ENCODE data around the gene HOATZ. TPM values are rescaled to one million over a fixed set of nuclear protein-coding genes. Genes with fewer than 3 reads are reported as not detected.

The HOATZ gene
- total RNA-seq, 4 donors from 2014 or later, result not detected

DNA sequence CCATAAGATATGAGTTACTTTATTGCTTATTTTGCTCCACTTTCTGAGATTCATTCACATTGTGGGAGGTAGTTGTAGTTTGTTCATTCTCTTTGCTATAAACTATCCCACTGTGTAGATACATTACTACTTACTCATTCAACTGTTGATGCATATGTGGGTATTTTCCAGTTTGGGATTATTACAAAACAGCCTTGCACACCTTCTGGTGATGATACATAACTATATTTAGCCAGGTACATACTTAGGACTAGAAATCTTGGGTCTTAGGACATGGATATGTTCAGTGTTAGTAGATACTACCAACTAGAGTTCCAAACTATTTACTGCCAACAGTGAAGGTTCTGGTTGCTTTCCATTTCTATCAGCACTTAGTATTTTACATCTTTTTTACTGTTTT, 40.1 kb upstream of the HOATZ start:
- Histone ChIP-seq H3K27ac (no peak overlapping the region), H3K4me1 (no peaks in the 10 kb centered on the region), H3K4me3 (no peak overlapping the region), H3K36me3 (no peaks in the 10 kb centered on the region), H3K27me3 (no peaks in the 10 kb centered on the region), H3K9me3 (no peaks in the 10 kb centered on the region)
- in situ Hi-C loops (cut with MboI; ENCODE audit: low pct_ligation_motif_present in 1 of 4, low pct_unique_long_range_greater_than_20kb in 1 of 4, low sequenced_read_pairs in 3 of 4) (loop anchor here in 1 of 4 donors (25.0 kb wide), 1 partner anchor 1012 kb away; no protein-coding TSS in a partner anchor), intact Hi-C loops (cut with DNase I; ENCODE audit: low total_unique reads) (no loop called here)
- TF ChIP-seq, protein P1, sequence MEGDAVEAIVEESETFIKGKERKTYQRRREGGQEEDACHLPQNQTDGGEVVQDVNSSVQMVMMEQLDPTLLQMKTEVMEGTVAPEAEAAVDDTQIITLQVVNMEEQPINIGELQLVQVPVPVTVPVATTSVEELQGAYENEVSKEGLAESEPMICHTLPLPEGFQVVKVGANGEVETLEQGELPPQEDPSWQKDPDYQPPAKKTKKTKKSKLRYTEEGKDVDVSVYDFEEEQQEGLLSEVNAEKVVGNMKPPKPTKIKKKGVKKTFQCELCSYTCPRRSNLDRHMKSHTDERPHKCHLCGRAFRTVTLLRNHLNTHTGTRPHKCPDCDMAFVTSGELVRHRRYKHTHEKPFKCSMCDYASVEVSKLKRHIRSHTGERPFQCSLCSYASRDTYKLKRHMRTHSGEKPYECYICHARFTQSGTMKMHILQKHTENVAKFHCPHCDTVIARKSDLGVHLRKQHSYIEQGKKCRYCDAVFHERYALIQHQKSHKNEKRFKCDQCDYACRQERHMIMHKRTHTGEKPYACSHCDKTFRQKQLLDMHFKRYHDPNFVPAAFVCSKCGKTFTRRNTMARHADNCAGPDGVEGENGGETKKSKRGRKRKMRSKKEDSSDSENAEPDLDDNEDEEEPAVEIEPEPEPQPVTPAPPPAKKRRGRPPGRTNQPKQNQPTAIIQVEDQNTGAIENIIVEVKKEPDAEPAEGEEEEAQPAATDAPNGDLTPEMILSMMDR (IDR thresholded peaks at IDR 0.05), result no peak
- TF ChIP-seq POLR2A (IDR thresholded peaks at IDR 0.05) (no peak), EP300 (IDR thresholded peaks at IDR 0.05; ENCODE audit: low read depth) (no peak), POLR2AphosphoS5 (IDR thresholded peaks at IDR 0.05) (no peak)
- DNase-seq, result no peak

DNA sequence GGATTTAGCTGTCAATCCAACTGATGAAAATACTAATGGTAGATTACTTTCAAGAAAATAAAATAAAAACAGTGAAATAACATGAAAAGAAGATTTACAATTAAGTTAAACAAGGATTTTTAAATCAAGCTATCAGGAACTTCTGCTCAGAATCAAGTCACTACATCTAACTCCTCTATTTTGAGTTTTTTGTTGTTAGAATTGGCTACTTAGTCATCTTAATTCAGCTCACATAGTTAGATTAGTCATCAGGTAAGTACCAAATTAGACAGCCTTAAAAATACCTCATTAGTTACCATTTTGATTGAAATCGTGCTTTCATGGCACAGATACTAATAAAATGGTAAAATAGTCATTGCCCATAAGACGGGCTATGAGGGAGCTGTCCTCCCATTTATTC, 38.2 kb upstream of the HOATZ start:
- H3K27me3 ChIP-seq, result no peaks in the 10 kb centered on the region
- H3K4me1 ChIP-seq, result no peaks in the 10 kb centered on the region
- 39 to 60% methylated on average over 1 to 2 of the region's 2 CpGs for WGBS, 2 donors (ENCODE audit: low coverage in 1 of 2)
- TF ChIP-seq POLR2A (IDR thresholded peaks at IDR 0.05), result no peak
- TF ChIP-seq POLR2AphosphoS5 (IDR thresholded peaks at IDR 0.05), result no peak
- TF ChIP-seq, protein P1 (IDR thresholded peaks at IDR 0.05), result no peak
- no peak for TF ChIP-seq EP300 (IDR thresholded peaks at IDR 0.05; ENCODE audit: low read depth)
- no peak overlapping the region for H3K27ac ChIP-seq
- intact Hi-C loops (cut with DNase I; ENCODE audit: low total_unique reads), result no loop called here
- in situ Hi-C loops (cut with MboI; ENCODE audit: low pct_ligation_motif_present in 1 of 4, low pct_unique_long_range_greater_than_20kb in 1 of 4, low sequenced_read_pairs in 3 of 4), result no loop called here
- no peak overlapping the region for H3K4me3 ChIP-seq
- no peaks in the 10 kb centered on the region for H3K36me3 ChIP-seq
- H3K9me3 ChIP-seq, result no peaks in the 10 kb centered on the region
- no peak for DNase-seq

DNA sequence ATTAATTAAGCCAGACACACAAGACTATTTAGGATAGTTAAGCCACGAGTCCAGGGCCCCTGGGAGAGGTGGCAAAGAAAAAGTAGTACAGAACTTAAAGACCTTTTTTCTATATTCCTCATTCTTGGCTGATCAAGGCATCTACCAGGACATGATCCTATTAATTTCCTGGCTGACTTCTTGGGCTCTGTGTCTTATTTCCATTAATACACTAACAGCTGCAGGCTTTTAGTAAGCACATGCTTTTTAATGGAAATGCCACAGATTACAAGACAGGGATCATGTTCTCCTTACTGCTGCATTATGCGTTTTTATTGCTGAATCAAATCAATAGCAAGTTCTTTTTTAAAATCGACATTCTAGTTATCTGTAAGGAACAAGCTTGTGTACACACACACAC, 37.6 kb upstream of the HOATZ start:
- intact Hi-C loops (cut with DNase I; ENCODE audit: low total_unique reads), result no loop called here
- 50 to 61% methylated on average over 3 of the region's 3 CpGs for WGBS, 2 donors (ENCODE audit: low coverage in 1 of 2)

DNA sequence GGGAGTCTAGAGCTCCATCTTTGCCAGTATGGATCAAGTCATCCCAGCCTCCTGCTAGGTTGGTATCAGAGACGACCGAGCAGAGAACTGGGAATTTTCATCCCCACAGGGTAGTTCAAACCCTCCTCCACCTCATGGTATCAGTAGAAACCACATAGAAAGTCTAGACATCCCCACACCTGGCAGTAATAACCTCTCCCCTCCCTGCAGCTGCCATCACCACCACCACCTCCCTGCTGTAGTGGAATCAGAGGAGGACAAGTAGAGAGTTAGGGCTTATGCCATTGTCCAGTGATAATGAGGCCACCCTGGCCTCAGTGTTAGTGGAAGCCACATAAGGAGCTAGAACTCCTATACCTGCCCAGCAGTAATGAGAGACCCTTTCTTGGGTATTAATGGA, 36.7 kb upstream of the HOATZ start:
- no peak for TF ChIP-seq POLR2AphosphoS5 (IDR thresholded peaks at IDR 0.05)
- TF ChIP-seq, protein P1 (IDR thresholded peaks at IDR 0.05), result no peak
- no peak for TF ChIP-seq EP300 (IDR thresholded peaks at IDR 0.05; ENCODE audit: low read depth)
- TF ChIP-seq POLR2A (IDR thresholded peaks at IDR 0.05), result no peak
- 92% methylated on average over 2 of the region's 2 CpGs; no CpG with 5 or more reads in 1 of the 2 donors for WGBS, 2 donors (ENCODE audit: low coverage in 1 of 2)

More for the DNA sequence above, 37.6 kb upstream of the HOATZ start:
- Histone ChIP-seq H3K4me3 (no peak overlapping the region), H3K4me1 (no peaks in the 10 kb centered on the region), H3K9me3 (no peaks in the 10 kb centered on the region), H3K27me3 (no peaks in the 10 kb centered on the region), H3K36me3 (no peaks in the 10 kb centered on the region), H3K27ac (no peak overlapping the region)
- DNase-seq, result no peak
- no peak for TF ChIP-seq POLR2AphosphoS5 (IDR thresholded peaks at IDR 0.05)
- TF ChIP-seq EP300 (IDR thresholded peaks at IDR 0.05; ENCODE audit: low read depth), result no peak
- TF ChIP-seq, protein P1 (IDR thresholded peaks at IDR 0.05), result no peak
- no peak for TF ChIP-seq POLR2A (IDR thresholded peaks at IDR 0.05)
- in situ Hi-C loops (cut with MboI; ENCODE audit: low pct_ligation_motif_present in 1 of 4, low pct_unique_long_range_greater_than_20kb in 1 of 4, low sequenced_read_pairs in 3 of 4), result no loop called here

More for the DNA sequence above, 36.7 kb upstream of the HOATZ start:
- Histone ChIP-seq H3K36me3 (no peaks in the 10 kb centered on the region), H3K27me3 (no peaks in the 10 kb centered on the region), H3K4me1 (no peaks in the 10 kb centered on the region), H3K4me3 (no peak overlapping the region), H3K27ac (no peak overlapping the region), H3K9me3 (peaks cover 1 to 2% of the 10 kb centered on the region in 2 donors)
- in situ Hi-C loops (cut with MboI; ENCODE audit: low pct_ligation_motif_present in 1 of 4, low pct_unique_long_range_greater_than_20kb in 1 of 4, low sequenced_read_pairs in 3 of 4) (no loop called here), intact Hi-C loops (cut with DNase I; ENCODE audit: low total_unique reads) (no loop called here)
- DNase-seq, result no peak

Data from transverse colon (tissue), 4 donors.